ENCODE results near the gene TMEM178B. TPM values are rescaled to one million over a fixed set of nuclear protein-coding genes. Genes with fewer than 3 reads are reported as not detected.
A peak's percentile ranks its signal among the peaks of the same experiment; 100 is the strongest.

TMEM178B gene
- total RNA-seq, 1 experiment from 2014 or later = 0.73 TPM

GRCh38 chr7:141286522-141286921, 212.7 kb downstream of the TMEM178B start:
- DNase-seq = no peak
- H3K27ac ChIP-seq = no peak overlapping the region
- H3K4me3 ChIP-seq = no peak overlapping the region
- H3K36me3 ChIP-seq = no peaks in the 10 kb centered on the region
- no peaks in the 10 kb centered on the region for H3K4me1 ChIP-seq
- H3K9me3 ChIP-seq (replicated peaks) = no peaks in the 10 kb centered on the region
- peaks cover 6% of the 10 kb centered on the region; the same call in 1 of the 2 replicates for H3K27me3 ChIP-seq

GRCh38 chr7:141287936-141288335, 214.1 kb downstream of the TMEM178B start:
- Histone ChIP-seq H3K9me3 (replicated peaks) (no peaks in the 10 kb centered on the region), H3K36me3 (no peaks in the 10 kb centered on the region), H3K4me3 (no peak overlapping the region), H3K27me3 (no peaks in the 10 kb centered on the region), H3K27ac (no peak overlapping the region), H3K4me1 (no peaks in the 10 kb centered on the region)
- DNase-seq = peak; percentile 16 to 47

GRCh38 chr7:141288626-141289025, 214.8 kb downstream of the TMEM178B start:
- no peaks in the 10 kb centered on the region for H3K27me3 ChIP-seq

GRCh38 chr7:141290365-141290764, 216.5 kb downstream of the TMEM178B start:
- H3K4me3 ChIP-seq = no peak overlapping the region
- H3K4me1 ChIP-seq = no peaks in the 10 kb centered on the region
- H3K27ac ChIP-seq = no peak overlapping the region
- no peak for DNase-seq
- H3K36me3 ChIP-seq = no peaks in the 10 kb centered on the region
- H3K27me3 ChIP-seq = no peaks in the 10 kb centered on the region
- no peaks in the 10 kb centered on the region for H3K9me3 ChIP-seq (replicated peaks)

More at GRCh38 chr7:141288626-141289025, 214.8 kb downstream of the TMEM178B start:
- Histone ChIP-seq H3K4me1 (no peaks in the 10 kb centered on the region), H3K27ac (no peak overlapping the region), H3K36me3 (no peaks in the 10 kb centered on the region), H3K4me3 (no peak overlapping the region), H3K9me3 (replicated peaks) (no peaks in the 10 kb centered on the region)
- no peak for DNase-seq

GRCh38 chr7:141290973-141291372, 217.1 kb downstream of the TMEM178B start:
- no peak for DNase-seq
- no peak overlapping the region for H3K27ac ChIP-seq
- H3K27me3 ChIP-seq = no peaks in the 10 kb centered on the region
- no peaks in the 10 kb centered on the region for H3K4me1 ChIP-seq
- no peaks in the 10 kb centered on the region for H3K9me3 ChIP-seq (replicated peaks)
- no peaks in the 10 kb centered on the region for H3K36me3 ChIP-seq
- H3K4me3 ChIP-seq = no peak overlapping the region

- H3K36me3 ChIP-seq = no peaks in the 10 kb centered on the region
- no peak overlapping the region for H3K4me3 ChIP-seq
- H3K4me1 ChIP-seq = no peaks in the 10 kb centered on the region
- H3K27ac ChIP-seq = no peak overlapping the region
- no peak for DNase-seq
- no peaks in the 10 kb centered on the region for H3K27me3 ChIP-seq
- no peaks in the 10 kb centered on the region for H3K9me3 ChIP-seq (replicated peaks)
Measured at GRCh38 chr7:141291541-141291940, 217.7 kb downstream of the TMEM178B start.

GRCh38 chr7:141294143-141294829, 220.4 kb downstream of the TMEM178B start:
- Histone ChIP-seq H3K27me3 (no peaks in the 10 kb centered on the region), H3K27ac (no peak overlapping the region), H3K4me3 (no peak overlapping the region), H3K9me3 (replicated peaks) (0 out of 2 replicates have a peak, but pooled peaks cover 4% of the 10 kb centered on the region), H3K36me3 (no peaks in the 10 kb centered on the region), H3K4me1 (no peaks in the 10 kb centered on the region)
- no peak for DNase-seq

GRCh38 chr7:141295367-141295895, 221.6 kb downstream of the TMEM178B start:
- Histone ChIP-seq H3K27me3 (no peaks in the 10 kb centered on the region), H3K27ac (no peak overlapping the region), H3K4me3 (no peak overlapping the region), H3K4me1 (no peaks in the 10 kb centered on the region), H3K36me3 (no peaks in the 10 kb centered on the region), H3K9me3 (replicated peaks) (0 out of 2 replicates have a peak, but pooled peaks cover 4% of the 10 kb centered on the region)
- no peak for DNase-seq

- H3K27me3 ChIP-seq = no peaks in the 10 kb centered on the region
- H3K4me1 ChIP-seq = no peaks in the 10 kb centered on the region
- 0 out of 2 replicates have a peak, but pooled peaks cover 4% of the 10 kb centered on the region for H3K9me3 ChIP-seq (replicated peaks)
- no peak for DNase-seq
- no peak overlapping the region for H3K27ac ChIP-seq
- H3K36me3 ChIP-seq = no peaks in the 10 kb centered on the region
- H3K4me3 ChIP-seq = no peak overlapping the region
Measured at GRCh38 chr7:141300816-141301215, 227.0 kb downstream of the TMEM178B start.

GRCh38 chr7:141301544-141301943, 227.7 kb downstream of the TMEM178B start:
- Histone ChIP-seq H3K4me1 (no peaks in the 10 kb centered on the region), H3K27ac (no peak overlapping the region), H3K36me3 (no peaks in the 10 kb centered on the region), H3K27me3 (no peaks in the 10 kb centered on the region), H3K9me3 (replicated peaks) (0 out of 2 replicates have a peak, but pooled peaks cover 4% of the 10 kb centered on the region), H3K4me3 (no peak overlapping the region)
- DNase-seq = no peak

- no peaks in the 10 kb centered on the region for H3K4me1 ChIP-seq
- no peaks in the 10 kb centered on the region for H3K36me3 ChIP-seq
- 0 out of 2 replicates have a peak, but pooled peaks cover 3% of the 10 kb centered on the region for H3K9me3 ChIP-seq (replicated peaks)
- no peak for DNase-seq
- H3K27ac ChIP-seq = no peak overlapping the region
- no peaks in the 10 kb centered on the region for H3K27me3 ChIP-seq
- H3K4me3 ChIP-seq = no peak overlapping the region
Measured at GRCh38 chr7:141302617-141303016, 228.8 kb downstream of the TMEM178B start.

GRCh38 chr7:141304291-141304690, 230.4 kb downstream of the TMEM178B start:
- H3K27me3 ChIP-seq = no peaks in the 10 kb centered on the region
- DNase-seq = no peak
- H3K9me3 ChIP-seq (replicated peaks) = no peaks in the 10 kb centered on the region
- H3K4me3 ChIP-seq = no peak overlapping the region
- no peaks in the 10 kb centered on the region for H3K36me3 ChIP-seq
- no peak overlapping the region for H3K27ac ChIP-seq
- no peaks in the 10 kb centered on the region for H3K4me1 ChIP-seq

- DNase-seq = no peak
- H3K4me3 ChIP-seq = no peak overlapping the region
- no peaks in the 10 kb centered on the region for H3K36me3 ChIP-seq
- no peaks in the 10 kb centered on the region for H3K27me3 ChIP-seq
- no peaks in the 10 kb centered on the region for H3K4me1 ChIP-seq
- H3K9me3 ChIP-seq (replicated peaks) = no peaks in the 10 kb centered on the region
- no peak overlapping the region for H3K27ac ChIP-seq
Measured at GRCh38 chr7:141306081-141306480, 232.2 kb downstream of the TMEM178B start.

- Histone ChIP-seq H3K4me1 (no peaks in the 10 kb centered on the region), H3K9me3 (replicated peaks) (no peaks in the 10 kb centered on the region), H3K4me3 (no peak overlapping the region), H3K27ac (no peak overlapping the region), H3K27me3 (0 out of 2 replicates have a peak, but pooled peaks cover 4% of the 10 kb centered on the region), H3K36me3 (no peaks in the 10 kb centered on the region)
- no peak for DNase-seq
Measured at GRCh38 chr7:141312395-141312794, 238.5 kb downstream of the TMEM178B start.

- Histone ChIP-seq H3K27me3 (0 out of 2 replicates have a peak, but pooled peaks cover 4% of the 10 kb centered on the region), H3K4me1 (no peaks in the 10 kb centered on the region), H3K27ac (no peak overlapping the region), H3K9me3 (replicated peaks) (no peaks in the 10 kb centered on the region), H3K4me3 (no peak overlapping the region), H3K36me3 (no peaks in the 10 kb centered on the region)
- no peak for DNase-seq
Measured at GRCh38 chr7:141312828-141313521, 239.1 kb downstream of the TMEM178B start.

All from SJCRH30 (cell line).